KOPT-K1 (cell line): ENCODE results near the gene RGMA.
A peak's percentile ranks its signal among the peaks of the same experiment; 100 is the strongest.

Source experiments
- H3K27ac ChIP-seq: fragments of 200-600 bp; sonication (generic); 2 replicates; pipeline ENCODE4 v1.5.1; 2016; ENCODE audit warnings: antibody characterized with exemption, mild to moderate bottlenecking, low read depth, low read length; ENCODE audit not compliant: poor library complexity, severe bottlenecking
- H3K36me3 ChIP-seq: fragments of 200-600 bp; sonication (generic); 2 replicates; pipeline ENCODE4 v1.5.1; 2017; ENCODE audit warnings: antibody characterized with exemption, mild to moderate bottlenecking, low read length, moderate library complexity; ENCODE audit not compliant: insufficient read depth
- H3K9me3 ChIP-seq: fragments of 200-600 bp; sonication (generic); 2 replicates; pipeline ENCODE4 v1.5.1; 2017; ENCODE audit warnings: antibody characterized with exemption, low read length, mild to moderate bottlenecking; ENCODE audit not compliant: insufficient read depth, poor library complexity, severe bottlenecking

The RGMA gene

GRCh38 chr15:93050648-93051047 lies 38.4 kb downstream of the RGMA start:
- H3K27ac ChIP-seq, result no peak overlapping the region
- H3K9me3 ChIP-seq, result no peaks in the 10 kb centered on the region
- no peaks in the 10 kb centered on the region for H3K36me3 ChIP-seq

DNA sequence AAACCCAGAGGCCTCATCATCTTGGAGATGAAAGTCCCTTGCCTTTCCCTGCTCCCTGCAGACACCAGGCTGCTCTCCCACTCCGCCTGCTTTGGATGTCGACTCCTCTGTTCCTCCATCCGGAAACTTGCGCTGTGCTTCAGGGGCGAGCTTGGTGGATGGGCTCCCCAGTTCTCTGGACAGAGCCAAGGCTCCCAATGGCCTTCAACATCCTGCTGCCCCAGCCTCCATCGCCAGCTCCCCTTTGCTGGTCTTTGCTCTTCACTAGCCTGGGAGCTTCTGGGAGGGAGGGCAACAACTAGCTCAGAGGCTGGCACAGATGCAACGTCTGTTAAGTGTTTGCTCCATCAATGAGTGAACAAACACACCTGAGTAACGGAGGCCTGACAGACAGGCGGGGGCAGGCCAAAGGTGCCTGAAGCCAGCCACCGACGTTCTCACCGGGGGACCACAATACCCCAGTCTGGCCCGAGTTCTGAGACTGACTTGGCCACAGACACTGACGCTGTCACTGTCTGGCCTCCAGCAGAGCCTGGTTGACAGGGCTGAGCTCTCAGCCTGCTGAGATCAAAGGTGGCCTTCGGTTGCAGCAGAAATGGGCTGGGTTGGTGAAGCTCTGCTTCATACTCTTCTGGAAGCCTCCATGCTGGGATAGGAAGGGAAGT lies 39.0 kb downstream of the RGMA start:
- no peak overlapping the region for H3K27ac ChIP-seq
- no peaks in the 10 kb centered on the region for H3K9me3 ChIP-seq
- H3K36me3 ChIP-seq, result no peaks in the 10 kb centered on the region

- Histone ChIP-seq H3K36me3 (no peaks in the 10 kb centered on the region), H3K27ac (no peak overlapping the region), H3K9me3 (no peaks in the 10 kb centered on the region)
These were observed 39.8 kb downstream of the RGMA start for GRCh38 chr15:93049233-93049632.

DNA sequence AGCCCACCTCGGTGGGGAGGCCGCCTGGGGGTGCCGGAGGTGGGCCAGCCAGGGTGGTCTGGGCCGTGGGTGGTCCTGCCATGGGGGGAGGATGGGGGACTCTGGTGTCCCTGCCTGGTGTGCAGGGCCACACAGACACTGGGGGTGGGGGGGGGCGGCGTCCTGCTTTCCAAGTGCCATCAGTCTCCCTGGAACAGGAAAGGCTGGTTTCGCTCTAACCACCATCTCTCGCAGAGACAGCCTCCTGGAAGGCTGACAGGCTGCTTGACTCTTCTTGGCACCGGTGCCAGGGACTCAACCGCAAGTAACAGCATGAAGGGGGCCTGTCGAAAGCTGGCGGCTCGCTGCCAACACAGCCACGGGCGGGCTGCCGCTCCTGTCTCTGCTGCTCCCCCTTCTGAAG lies 40.3 kb downstream of the RGMA start:
- no peak overlapping the region for H3K27ac ChIP-seq
- H3K36me3 ChIP-seq, result no peaks in the 10 kb centered on the region
- no peaks in the 10 kb centered on the region for H3K9me3 ChIP-seq

- Histone ChIP-seq H3K9me3 (no peaks in the 10 kb centered on the region), H3K27ac (no peak overlapping the region), H3K36me3 (no peaks in the 10 kb centered on the region)
These were observed 40.6 kb downstream of the RGMA start for GRCh38 chr15:93048426-93048721.

DNA sequence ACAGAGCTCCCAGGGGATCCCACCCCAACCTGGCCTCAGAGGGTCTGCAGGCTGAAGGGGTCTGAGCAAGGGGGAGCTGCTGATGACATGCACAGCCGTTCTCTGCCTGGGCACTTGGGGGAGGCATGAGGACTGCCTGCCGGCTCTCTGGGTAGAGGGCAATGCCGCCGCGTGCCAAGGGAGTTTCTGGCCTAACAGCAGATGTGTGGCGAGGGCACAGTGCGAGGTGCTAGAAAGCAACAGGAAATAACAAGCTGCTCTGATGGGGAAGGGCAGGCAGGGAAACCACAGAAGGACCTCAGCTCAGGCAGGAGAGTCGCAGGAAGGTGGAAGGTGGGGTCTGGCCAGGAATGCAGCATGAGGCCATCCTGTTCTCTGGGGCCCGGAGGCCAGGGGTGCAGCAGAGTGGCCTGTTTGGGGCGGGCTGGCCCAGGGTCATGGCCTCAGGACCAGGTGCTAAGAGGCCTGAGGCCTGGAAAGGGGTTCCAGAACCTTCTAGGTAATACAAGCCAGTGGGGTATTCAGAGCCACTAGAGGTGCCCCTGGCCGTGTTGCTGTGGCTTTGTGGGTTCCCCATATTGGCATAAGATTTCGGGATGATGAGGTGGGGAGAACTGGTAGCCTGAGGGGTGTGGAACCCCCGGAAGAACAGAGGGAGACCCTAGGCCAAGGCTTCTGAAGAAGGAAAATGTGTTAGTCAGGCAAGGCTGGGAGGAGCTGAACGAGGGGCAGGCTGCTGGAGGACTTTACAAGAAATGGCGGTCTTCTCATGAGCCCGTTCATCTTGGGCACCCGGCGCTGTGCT lies 41.2 kb downstream of the RGMA start:
- Histone ChIP-seq H3K36me3 (no peaks in the 10 kb centered on the region), H3K9me3 (no peaks in the 10 kb centered on the region), H3K27ac (peak overlapping the region; percentile 14)

- no peaks in the 10 kb centered on the region for H3K36me3 ChIP-seq
- no peak overlapping the region for H3K27ac ChIP-seq
These were observed 42.3 kb downstream of the RGMA start for GRCh38 chr15:93046721-93047120.

GRCh38 chr15:93046120-93046519 lies 42.9 kb downstream of the RGMA start:
- Histone ChIP-seq H3K36me3 (no peaks in the 10 kb centered on the region), H3K9me3 (no peaks in the 10 kb centered on the region), H3K27ac (no peak overlapping the region)

More at GRCh38 chr15:93046721-93047120, 42.3 kb downstream of the RGMA start:
- H3K9me3 ChIP-seq, result no peaks in the 10 kb centered on the region

GRCh38 chr15:93045191-93045785 lies 43.7 kb downstream of the RGMA start:
- Histone ChIP-seq H3K27ac (no peak overlapping the region), H3K9me3 (no peaks in the 10 kb centered on the region), H3K36me3 (no peaks in the 10 kb centered on the region)

GRCh38 chr15:93044301-93045190 lies 44.5 kb downstream of the RGMA start:
- Histone ChIP-seq H3K27ac (no peak overlapping the region), H3K36me3 (no peaks in the 10 kb centered on the region), H3K9me3 (no peaks in the 10 kb centered on the region)

GRCh38 chr15:93043621-93044300 lies 45.2 kb downstream of the RGMA start:
- Histone ChIP-seq H3K27ac (no peak overlapping the region), H3K36me3 (no peaks in the 10 kb centered on the region), H3K9me3 (no peaks in the 10 kb centered on the region)

- Histone ChIP-seq H3K9me3 (no peaks in the 10 kb centered on the region), H3K36me3 (no peaks in the 10 kb centered on the region), H3K27ac (no peak overlapping the region)
These were observed 46.2 kb downstream of the RGMA start for GRCh38 chr15:93042691-93043378.

DNA sequence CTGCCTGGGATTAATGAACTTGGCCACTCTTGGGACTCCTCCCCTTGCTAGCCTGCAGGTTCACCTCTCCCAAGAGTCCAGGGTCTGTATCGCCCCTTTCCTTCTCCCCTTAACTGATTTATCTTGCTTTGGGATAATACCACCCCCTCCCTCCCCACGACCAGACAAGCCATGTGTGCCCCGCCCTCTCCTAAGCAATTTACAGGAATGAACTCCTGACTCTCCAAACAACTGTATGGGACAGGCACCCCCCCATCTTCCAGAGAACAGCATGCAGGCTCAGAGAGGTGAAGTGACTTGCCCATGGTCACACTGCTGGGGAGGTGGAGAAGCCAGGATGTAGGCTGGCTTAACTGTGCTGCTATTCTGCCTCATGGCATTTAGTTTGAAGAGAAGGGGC lies 46.8 kb downstream of the RGMA start:
- Histone ChIP-seq H3K36me3 (no peaks in the 10 kb centered on the region), H3K27ac (no peak overlapping the region), H3K9me3 (no peaks in the 10 kb centered on the region)

DNA sequence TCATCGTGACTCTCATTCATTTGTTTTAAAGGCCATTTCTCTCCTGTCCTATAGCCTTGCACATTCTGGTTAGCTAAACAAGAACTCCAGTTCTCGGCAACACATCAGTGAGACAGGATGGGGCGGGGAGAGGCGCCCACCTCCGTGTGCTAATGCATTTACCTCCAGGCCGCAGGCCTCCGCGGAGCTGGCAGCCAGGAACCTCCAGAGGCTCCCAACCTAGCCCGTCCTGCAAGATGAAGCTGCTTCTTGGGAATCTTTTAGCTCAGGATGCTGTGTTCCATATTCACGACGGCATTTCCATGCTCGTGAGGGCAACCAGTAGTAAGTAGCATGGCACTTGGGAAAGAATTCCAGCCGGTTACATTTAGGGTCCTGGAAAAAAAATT lies 47.9 kb downstream of the RGMA start:
- Histone ChIP-seq H3K27ac (no peak overlapping the region), H3K9me3 (no peaks in the 10 kb centered on the region), H3K36me3 (no peaks in the 10 kb centered on the region)
